ENCODE results near the gene STRIP1. TPM values are rescaled to one million over a fixed set of nuclear protein-coding genes. Genes with fewer than 3 reads are reported as not detected.
"Not testable (repeated sequence)": the region's sequence is repeated elsewhere in the genome, so short reads cannot be mapped to it uniquely, and the experiment has no call there.

Gene STRIP1
- total and polyA plus RNA-seq, 10 donors: 11.8 to 98.7 (median 59.3) TPM

DNA sequence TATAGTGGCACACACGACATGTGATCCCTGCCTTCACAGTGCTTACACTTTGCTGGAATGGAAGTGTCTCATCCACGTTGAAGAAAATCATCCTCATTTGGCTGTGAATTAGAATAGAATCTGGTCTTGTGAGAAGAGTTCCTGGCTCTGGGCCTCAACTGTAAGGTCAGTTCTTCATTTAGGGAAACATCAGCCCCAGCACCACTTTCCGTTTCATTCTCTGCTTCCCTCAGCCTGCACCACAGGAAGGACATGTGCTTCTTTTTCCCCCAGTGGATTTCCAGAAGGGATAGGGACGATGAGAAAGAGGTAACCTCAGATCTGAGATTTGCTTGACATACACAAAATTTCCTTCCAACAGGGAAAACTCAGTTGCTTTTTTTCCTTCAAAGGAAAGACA is 39.7 kb downstream of the STRIP1 start:
- WGBS, 5 donors: 48 to 68% (median 56%) methylated on average over 4 of the region's 4 CpGs
- Histone ChIP-seq H3K27ac (no peak overlapping the region), H3K27me3 (replicated peaks in 1 of 7) (peaks cover 11 to 56% (median 36%) of the 10 kb centered on the region in 7 donors), H3K9me3 (no peaks in the 10 kb centered on the region), H3K4me3 (no peak overlapping the region), H3K4me1 (peaks cover 11 to 20% (median 13%) of the 10 kb centered on the region in 6 donors), H3K36me3 (no peaks in the 10 kb centered on the region)
- no peak for DNase-seq
- intact Hi-C loops (cut with DNase I; ENCODE audit: low total_unique reads): no loop called here
- no peak for TF ChIP-seq POLR2AphosphoS5 (IDR thresholded peaks at IDR 0.05)
- no peak for TF ChIP-seq POLR2A (IDR thresholded peaks at IDR 0.05)
- TF ChIP-seq, protein P1, sequence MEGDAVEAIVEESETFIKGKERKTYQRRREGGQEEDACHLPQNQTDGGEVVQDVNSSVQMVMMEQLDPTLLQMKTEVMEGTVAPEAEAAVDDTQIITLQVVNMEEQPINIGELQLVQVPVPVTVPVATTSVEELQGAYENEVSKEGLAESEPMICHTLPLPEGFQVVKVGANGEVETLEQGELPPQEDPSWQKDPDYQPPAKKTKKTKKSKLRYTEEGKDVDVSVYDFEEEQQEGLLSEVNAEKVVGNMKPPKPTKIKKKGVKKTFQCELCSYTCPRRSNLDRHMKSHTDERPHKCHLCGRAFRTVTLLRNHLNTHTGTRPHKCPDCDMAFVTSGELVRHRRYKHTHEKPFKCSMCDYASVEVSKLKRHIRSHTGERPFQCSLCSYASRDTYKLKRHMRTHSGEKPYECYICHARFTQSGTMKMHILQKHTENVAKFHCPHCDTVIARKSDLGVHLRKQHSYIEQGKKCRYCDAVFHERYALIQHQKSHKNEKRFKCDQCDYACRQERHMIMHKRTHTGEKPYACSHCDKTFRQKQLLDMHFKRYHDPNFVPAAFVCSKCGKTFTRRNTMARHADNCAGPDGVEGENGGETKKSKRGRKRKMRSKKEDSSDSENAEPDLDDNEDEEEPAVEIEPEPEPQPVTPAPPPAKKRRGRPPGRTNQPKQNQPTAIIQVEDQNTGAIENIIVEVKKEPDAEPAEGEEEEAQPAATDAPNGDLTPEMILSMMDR (IDR thresholded peaks at IDR 0.05 in 8 of 11, conservative IDR thresholded peaks at IDR 0.05 in 3 of 11): no peak

DNA sequence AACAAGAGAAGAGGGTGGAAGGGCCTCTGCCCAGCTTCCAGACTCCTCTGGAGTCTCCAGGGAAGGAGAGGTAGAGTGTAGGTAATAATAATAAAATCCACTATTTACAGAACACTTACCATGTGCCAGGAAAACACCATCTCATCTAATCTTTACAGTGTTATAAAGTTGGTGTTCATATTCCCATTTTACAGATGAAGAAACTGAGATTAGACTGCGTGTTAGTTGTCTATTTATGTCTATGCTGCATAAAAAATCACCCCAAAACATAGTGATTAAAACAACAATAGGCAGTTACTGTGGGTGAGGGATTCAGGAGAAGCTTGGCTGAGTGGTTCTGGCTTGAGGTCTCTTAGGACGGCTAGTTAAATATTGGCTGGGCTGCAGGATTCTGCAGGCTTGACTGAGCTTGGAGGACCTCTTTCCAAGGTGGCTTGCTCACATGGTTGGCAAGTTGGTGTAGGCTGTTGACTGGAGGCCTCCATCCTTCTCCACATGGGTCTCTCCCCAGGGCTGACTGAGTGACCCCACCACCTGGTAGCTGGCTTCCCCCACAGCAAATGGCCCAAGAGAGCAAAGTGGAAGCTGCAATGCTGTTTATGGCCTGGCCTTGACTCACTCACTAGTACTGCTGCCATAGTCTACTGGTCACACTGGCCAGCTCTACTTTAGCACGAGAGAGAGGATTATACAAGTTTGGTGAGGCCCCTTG is 42.5 kb downstream of the STRIP1 start:
- 82 to 88% (median 85%) methylated on average over 3 of the region's 3 CpGs for WGBS, 5 donors
- Histone ChIP-seq H3K4me3 (no peak overlapping the region), H3K4me1 (no peaks in the 10 kb centered on the region), H3K9me3 (no peaks in the 10 kb centered on the region), H3K27ac (no peak overlapping the region), H3K36me3 (no peaks in the 10 kb centered on the region), H3K27me3 (replicated peaks in 1 of 7) (peaks cover 0 to 33% (median 8%) of the 10 kb centered on the region in 7 donors)
- intact Hi-C loops (cut with DNase I; ENCODE audit: low total_unique reads): no loop called here
- DNase-seq: no peak
- TF ChIP-seq POLR2A (IDR thresholded peaks at IDR 0.05): no peak
- TF ChIP-seq POLR2AphosphoS5 (IDR thresholded peaks at IDR 0.05): no peak
- TF ChIP-seq, protein P1 (IDR thresholded peaks at IDR 0.05 in 8 of 11, conservative IDR thresholded peaks at IDR 0.05 in 3 of 11): no peak

- H3K27me3 ChIP-seq (replicated peaks in 1 of 7): peaks cover 0 to 46% (median 13%) of the 10 kb centered on the region in 7 donors
- intact Hi-C loops (cut with DNase I; ENCODE audit: low total_unique reads): not testable (repeated sequence)
- 95 to 100% (median 97%) methylated on average over 2 of the region's 2 CpGs for WGBS, 5 donors
Measured at GRCh38 chr1:110079995-110080394, 45.6 kb downstream of the STRIP1 start.

GRCh38 chr1:110081061-110081460 is 46.6 kb downstream of the STRIP1 start:
- peaks cover 0 to 52% (median 13%) of the 10 kb centered on the region in 7 donors for H3K27me3 ChIP-seq (replicated peaks in 1 of 7)

More at GRCh38 chr1:110079995-110080394, 45.6 kb downstream of the STRIP1 start:
- H3K9me3 ChIP-seq, H3K27ac ChIP-seq, DNase-seq, H3K36me3 ChIP-seq, H3K4me3 ChIP-seq: not testable (repeated sequence)
- peaks cover 4 to 23% (median 22%) of the 10 kb centered on the region in 6 donors for H3K4me1 ChIP-seq

More at GRCh38 chr1:110081061-110081460, 46.6 kb downstream of the STRIP1 start:
- no peak overlapping the region for H3K27ac ChIP-seq
- TF ChIP-seq POLR2AphosphoS5 (IDR thresholded peaks at IDR 0.05) (no peak), POLR2A (IDR thresholded peaks at IDR 0.05) (no peak)
- TF ChIP-seq, protein P1 (IDR thresholded peaks at IDR 0.05 in 8 of 11, conservative IDR thresholded peaks at IDR 0.05 in 3 of 11): no peak
- 94 to 95% (median 95%) methylated on average over 5 of the region's 5 CpGs for WGBS, 5 donors
- H3K4me3 ChIP-seq: no peak overlapping the region
- H3K36me3 ChIP-seq: no peaks in the 10 kb centered on the region
- DNase-seq: no peak
- H3K9me3 ChIP-seq: no peaks in the 10 kb centered on the region
- peaks cover 4 to 30% (median 24%) of the 10 kb centered on the region in 6 donors for H3K4me1 ChIP-seq
- intact Hi-C loops (cut with DNase I; ENCODE audit: low total_unique reads): no loop called here
